GM21737 (cell line): Measurements from ENCODE around the gene TAF1.
"Not testable (repeated sequence)": the region's sequence is repeated elsewhere in the genome, so short reads cannot be mapped to it uniquely, and the experiment has no call there.

Experiments
- ATAC-seq: cut with Tn5 transposase; IDR thresholded peaks from one replicate; pipeline ENCODE4 v1.9.1; 2021; ENCODE audit warnings: mild to moderate bottlenecking, moderate library complexity; ENCODE audit not compliant: unreplicated experiment

TAF1 gene

GRCh38 chrX:71365875-71366673 is at the start of gene TAF1:
Gene TAF1 (plus strand): TSS chrX:71366357. CDS start chrX:71366375, 18 bp downstream.
- peak; percentile 91 for ATAC-seq

- ATAC-seq: not testable (repeated sequence)
Observed at GRCh38 chrX:71316959-71317358, 49.2 kb upstream of the TAF1 start.

- no peak for ATAC-seq
Observed at GRCh38 chrX:71320126-71320525, 46.0 kb upstream of the TAF1 start.

GRCh38 chrX:71321731-71322130 is 44.4 kb upstream of the TAF1 start:
- ATAC-seq: no peak

GRCh38 chrX:71324452-71324851 is 41.7 kb upstream of the TAF1 start:
- ATAC-seq: not testable (repeated sequence)

GRCh38 chrX:71326394-71326793 is 39.8 kb upstream of the TAF1 start:
- ATAC-seq: no peak

GRCh38 chrX:71349151-71349665 is 16.9 kb upstream of the TAF1 start:
- not testable (repeated sequence) for ATAC-seq

- not testable (repeated sequence) for ATAC-seq
Observed at GRCh38 chrX:71349867-71350266, 16.3 kb upstream of the TAF1 start.

- ATAC-seq: not testable (repeated sequence)
Observed at GRCh38 chrX:71352439-71352838, 13.7 kb upstream of the TAF1 start.

- ATAC-seq: no peak
Observed at GRCh38 chrX:71364221-71364620, 1.9 kb upstream of the TAF1 start.

- ATAC-seq: no peak
Observed at GRCh38 chrX:71365356-71365874, 742 bp upstream of the TAF1 start.

- ATAC-seq: peak; percentile 7
Observed at GRCh38 chrX:71366674-71367256, 608 bp downstream of the TAF1 start.

GRCh38 chrX:71367396-71367795 is 1.2 kb downstream of the TAF1 start:
- ATAC-seq: no peak

GRCh38 chrX:71372388-71372787 is 6.2 kb downstream of the TAF1 start:
- ATAC-seq: no peak

- no peak for ATAC-seq
Observed at GRCh38 chrX:71378732-71379131, 12.6 kb downstream of the TAF1 start.

- ATAC-seq: not testable (repeated sequence)
Observed at GRCh38 chrX:71391725-71392124, 25.6 kb downstream of the TAF1 start.

- ATAC-seq: no peak
Observed at GRCh38 chrX:71393919-71394318, 27.8 kb downstream of the TAF1 start.

GRCh38 chrX:71396576-71396975 is 30.4 kb downstream of the TAF1 start:
- ATAC-seq: no peak

- ATAC-seq: no peak
Observed at GRCh38 chrX:71400710-71401109, 34.6 kb downstream of the TAF1 start.

GRCh38 chrX:71416260-71416659 is 50.1 kb downstream of the TAF1 start:
- ATAC-seq: not testable (repeated sequence)

- ATAC-seq: no peak
Observed at GRCh38 chrX:71420686-71421085, 54.5 kb downstream of the TAF1 start.

GRCh38 chrX:71432733-71433132 is 66.6 kb downstream of the TAF1 start:
- no peak for ATAC-seq
